KBM-7 (cell line): ENCODE results near the gene COL4A1.
A peak's percentile ranks its signal among the peaks of the same experiment; 100 is the strongest.

Source experiments
- DNase-seq: peaks from one replicate; pipeline ENCODE4 v3.0.0-alpha.2; 2015
- in situ Hi-C: fragments of 300-500 bp; cut with MboI; formaldehyde crosslinking; loops from 2 replicates; pipeline ENCODE4 v1.14.3; 2020; ENCODE audit warnings: low sequenced_read_pairs, low pct_unique_long_range_greater_than_20kb, mixed read lengths

The COL4A1 gene

DNA sequence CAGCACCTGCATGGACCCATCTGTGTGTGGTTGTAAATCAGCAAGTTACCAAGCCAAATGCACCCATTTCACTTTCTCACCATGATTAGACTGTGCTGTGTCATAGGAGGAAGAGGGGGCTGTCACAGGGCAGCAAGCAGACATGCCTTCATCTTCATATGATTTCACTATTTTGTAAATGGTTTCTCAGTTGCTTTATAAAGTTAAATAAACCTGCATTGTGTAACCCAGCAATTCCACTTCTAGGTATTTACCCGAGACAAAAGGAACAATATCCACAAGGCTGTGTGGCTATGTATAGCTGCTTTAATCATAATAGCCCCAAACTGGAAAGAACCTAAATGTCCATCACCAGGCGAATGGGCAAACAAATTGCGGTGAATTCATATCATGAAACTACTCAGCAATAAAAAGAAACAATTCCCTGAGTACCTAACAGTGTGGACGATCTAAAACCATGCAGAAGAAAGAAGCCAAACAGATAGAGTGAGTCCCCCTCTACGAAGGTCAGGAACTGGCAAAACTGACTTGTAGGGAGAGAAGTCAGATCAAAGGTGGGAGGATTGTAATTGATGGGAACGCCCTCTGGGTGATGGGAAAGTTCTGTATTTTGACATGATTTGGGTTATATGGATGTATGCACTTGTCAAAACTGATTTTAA lies 185.4 kb downstream of the COL4A1 start:
- in situ Hi-C loops, result loop anchor here (25.0 kb wide), 2 partner anchors 959 to 1159 kb away; no protein-coding TSS in a partner anchor
- DNase-seq, result no peak

GRCh38 chr13:110119935-110120905 lies 186.7 kb downstream of the COL4A1 start:
- in situ Hi-C loops, result loop anchor here (25.0 kb wide), 2 partner anchors 958 to 1158 kb away; no protein-coding TSS in a partner anchor
- DNase-seq, result no peak

GRCh38 chr13:110118106-110118505 lies 188.9 kb downstream of the COL4A1 start:
- in situ Hi-C loops, result loop anchor here (25.0 kb wide), 2 partner anchors 956 to 1156 kb away; no protein-coding TSS in a partner anchor
- DNase-seq, result no peak

DNA sequence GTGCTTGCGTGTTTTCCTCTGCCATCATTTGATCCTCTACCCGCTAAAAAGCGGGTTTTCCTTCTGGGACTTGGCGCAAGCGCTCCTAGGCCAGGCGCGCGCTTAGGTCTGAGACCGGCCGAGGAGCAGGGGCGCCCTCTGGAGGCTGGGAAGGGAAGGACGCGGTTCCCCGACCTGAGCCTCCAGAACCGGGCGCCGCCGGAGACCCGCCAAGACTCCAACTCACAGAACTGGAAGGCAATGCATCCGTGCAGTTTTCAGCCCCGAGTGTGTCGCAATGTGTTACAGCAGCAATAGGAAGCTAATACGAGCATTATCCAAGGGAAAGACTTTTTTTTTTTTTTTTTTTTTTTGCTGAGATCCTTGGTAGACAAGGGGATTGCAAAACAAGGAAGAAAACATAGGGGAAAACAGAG lies 190.9 kb downstream of the COL4A1 start:
- DNase-seq, result peak; percentile 77
- in situ Hi-C loops, result loop anchor here (25.0 kb wide), 2 partner anchors 954 to 1154 kb away; no protein-coding TSS in a partner anchor

DNA sequence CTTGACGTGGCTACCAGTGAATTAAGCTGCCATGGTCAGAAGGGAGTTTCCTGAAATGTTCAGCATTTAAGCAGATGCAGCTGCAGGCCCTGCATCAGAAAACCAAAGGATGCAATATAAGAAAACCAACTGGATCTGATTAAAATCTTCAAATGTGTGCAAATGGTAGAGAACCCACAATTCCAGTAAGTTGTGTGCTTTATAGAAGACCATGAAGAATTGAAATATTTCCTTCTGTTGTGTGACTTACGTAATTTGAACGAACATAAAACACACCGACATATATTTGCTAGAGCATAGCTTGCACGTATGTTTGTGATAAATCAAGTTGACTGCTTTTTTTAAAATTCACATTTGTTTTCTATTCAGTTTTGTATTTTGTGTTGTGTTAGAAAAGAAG lies 191.4 kb downstream of the COL4A1 start:
- in situ Hi-C loops, result loop anchor here (25.0 kb wide), 2 partner anchors 953 to 1153 kb away; no protein-coding TSS in a partner anchor
- no peak for DNase-seq

DNA sequence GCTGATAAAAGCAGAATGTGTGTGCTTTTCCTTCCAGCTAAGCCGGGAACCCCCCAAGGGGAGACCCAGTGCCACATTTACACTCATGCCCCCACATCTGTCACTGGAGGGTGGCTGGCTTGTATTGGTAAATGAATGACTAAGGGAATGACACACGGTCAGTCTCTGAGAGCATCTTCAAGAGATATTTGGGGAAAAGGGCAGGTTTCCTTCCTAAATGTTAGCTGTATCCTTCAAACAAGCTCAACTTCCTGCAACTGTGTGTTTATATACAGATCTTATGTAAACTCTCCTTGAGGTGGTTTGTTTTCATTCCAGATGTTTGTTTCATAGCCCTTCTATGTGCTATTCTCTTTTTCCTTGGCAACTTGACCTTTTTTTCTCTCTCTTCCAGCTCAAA lies 192.6 kb downstream of the COL4A1 start:
- in situ Hi-C loops, result loop anchor here (25.0 kb wide), 2 partner anchors 952 to 1152 kb away; no protein-coding TSS in a partner anchor
- no peak for DNase-seq

DNA sequence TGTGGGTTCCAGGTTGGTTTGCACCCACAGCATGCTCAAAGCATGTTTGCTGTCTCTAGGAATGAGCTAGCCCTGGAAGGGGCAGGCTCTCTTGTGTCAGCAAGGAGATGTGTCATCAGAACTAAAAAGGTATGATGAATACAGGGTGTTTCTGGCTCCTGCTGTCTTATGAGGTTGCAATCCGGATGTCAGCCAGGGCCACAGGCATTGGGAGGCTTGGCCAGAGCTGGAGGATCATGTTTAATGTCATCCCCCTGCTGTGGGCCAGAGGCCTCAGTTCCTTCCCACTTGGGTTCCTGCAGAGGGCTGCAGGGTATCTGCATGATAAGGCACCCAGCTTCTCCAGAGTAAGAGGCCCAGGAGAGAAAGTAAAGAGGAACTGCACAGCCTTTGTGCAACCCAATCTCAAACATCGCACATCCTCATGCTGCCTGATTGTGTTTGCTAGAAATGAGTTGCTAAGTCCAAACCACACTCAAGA lies 193.6 kb downstream of the COL4A1 start:
- DNase-seq, result peak; percentile 15
- in situ Hi-C loops, result loop anchor here (25.0 kb wide), 2 partner anchors 951 to 1151 kb away; no protein-coding TSS in a partner anchor

DNA sequence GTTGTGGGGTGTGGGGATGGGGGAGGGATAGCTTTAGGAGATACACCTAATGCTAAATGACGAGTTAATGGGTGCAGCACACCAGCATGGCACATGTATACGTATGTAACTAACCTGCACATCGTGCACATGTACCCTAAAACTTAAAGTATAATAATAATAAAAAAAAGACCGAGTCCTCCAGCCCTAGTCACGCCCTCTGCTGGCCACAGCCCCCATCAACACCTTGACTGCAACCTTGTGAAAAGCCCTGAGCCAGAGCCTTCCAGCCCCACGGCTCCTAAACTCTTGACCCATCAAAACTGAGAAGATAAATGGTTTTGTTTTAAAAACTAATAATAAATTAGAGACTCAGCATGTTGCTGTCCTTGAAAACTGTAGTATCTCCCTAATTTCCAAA lies 194.6 kb downstream of the COL4A1 start:
- DNase-seq, result peak; percentile 7
- in situ Hi-C loops, result loop anchor here (25.0 kb wide), 2 partner anchors 950 to 1150 kb away; no protein-coding TSS in a partner anchor

DNA sequence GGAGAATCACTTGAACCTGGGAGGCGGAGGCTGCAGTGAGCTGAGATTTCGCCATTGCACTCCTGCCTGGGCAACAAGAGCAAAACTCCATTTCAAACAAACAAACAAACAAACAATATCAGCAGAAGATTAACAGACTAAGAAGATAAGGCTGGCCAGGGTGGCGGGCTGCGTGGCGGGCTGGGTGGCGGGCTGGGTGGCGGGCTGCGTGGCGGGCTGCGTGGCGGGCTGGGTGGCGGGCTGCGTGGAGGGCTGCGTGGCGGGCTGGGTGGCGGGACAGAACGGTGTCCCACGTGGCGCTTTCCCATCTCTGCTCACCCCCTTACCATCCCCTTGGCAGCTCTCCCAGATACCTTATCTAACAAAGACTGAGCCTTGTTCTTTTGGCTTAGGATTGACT lies 196.2 kb downstream of the COL4A1 start:
- in situ Hi-C loops, result loop anchor here (25.0 kb wide), 2 partner anchors 948 to 1148 kb away; no protein-coding TSS in a partner anchor

DNA sequence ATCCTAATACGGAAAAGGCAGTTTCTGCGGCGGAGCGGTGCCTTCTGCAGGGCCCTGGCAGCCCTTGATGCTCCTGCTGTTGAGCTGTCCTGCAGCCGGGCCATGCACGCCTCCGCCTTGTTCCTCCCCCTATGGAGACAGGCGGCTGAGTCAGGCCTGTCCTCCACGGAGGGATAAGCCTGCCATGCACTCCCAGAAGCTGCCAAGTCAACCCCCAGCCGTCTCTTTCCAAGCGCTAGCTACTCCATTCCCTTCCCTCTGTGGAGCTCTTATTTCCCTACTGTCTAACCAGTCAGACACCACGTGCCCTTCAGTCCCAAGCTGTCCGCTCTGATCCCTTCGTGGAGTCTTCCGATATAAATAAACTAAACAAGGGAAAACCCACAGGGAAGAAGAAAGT lies 197.0 kb downstream of the COL4A1 start:
- DNase-seq, result no peak
- in situ Hi-C loops, result loop anchor here (25.0 kb wide), 2 partner anchors 948 to 1148 kb away; no protein-coding TSS in a partner anchor

More for the DNA sequence above, 196.2 kb downstream of the COL4A1 start:
- no peak for DNase-seq

- in situ Hi-C loops, result loop anchor here (25.0 kb wide), 2 partner anchors 947 to 1147 kb away; no protein-coding TSS in a partner anchor
- DNase-seq, result no peak
Observed at GRCh38 chr13:110109140-110109783, 197.7 kb downstream of the COL4A1 start.

- peak; percentile 47 for DNase-seq
- in situ Hi-C loops, result loop anchor here (25.0 kb wide), 2 partner anchors 946 to 1146 kb away; no protein-coding TSS in a partner anchor
Observed at GRCh38 chr13:110108348-110109139, 198.4 kb downstream of the COL4A1 start.

DNA sequence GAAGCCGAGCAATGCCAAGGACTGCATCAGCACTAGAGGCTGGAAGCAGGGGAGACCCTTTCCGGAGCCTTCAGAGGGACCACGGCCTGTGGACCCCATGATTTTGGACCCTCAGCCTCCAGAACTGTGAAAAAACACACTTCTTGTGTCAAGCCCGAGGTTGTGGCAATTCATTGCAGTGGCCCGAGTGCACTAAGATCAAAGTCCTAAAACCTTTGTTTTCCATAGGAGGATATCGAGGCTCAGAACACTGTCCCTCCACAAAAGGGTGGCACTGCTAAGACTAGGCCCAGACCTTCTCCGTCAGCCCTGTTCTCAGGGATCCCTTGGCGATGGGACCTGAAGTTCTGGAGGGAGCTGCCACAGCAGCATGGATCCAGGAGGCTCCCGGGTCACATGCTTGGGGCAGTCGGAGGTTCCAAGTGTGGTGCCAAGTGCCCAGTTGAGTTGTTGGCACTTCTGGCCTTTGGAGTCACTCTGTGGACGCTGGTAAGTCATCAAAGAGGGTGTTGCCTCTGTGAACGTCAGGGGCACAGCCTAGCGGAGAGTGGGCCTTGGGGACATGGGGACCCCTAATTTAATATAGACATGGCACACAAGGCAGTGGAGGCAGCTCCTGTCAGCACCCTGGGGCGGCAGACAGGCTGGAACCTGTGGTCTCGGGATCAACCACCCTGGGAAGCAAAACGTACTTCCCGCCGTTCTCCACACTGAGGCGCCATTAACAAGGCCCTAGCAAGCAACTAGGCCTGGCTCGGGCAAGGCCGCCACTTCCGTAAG lies 199.2 kb downstream of the COL4A1 start:
- DNase-seq, result peak; percentile 6
- in situ Hi-C loops, result loop anchor here (25.0 kb wide), 2 partner anchors 945 to 1145 kb away; no protein-coding TSS in a partner anchor

- in situ Hi-C loops, result loop anchor here (25.0 kb wide), 2 partner anchors 944 to 1144 kb away; no protein-coding TSS in a partner anchor
- peak; percentile 8 for DNase-seq
Observed at GRCh38 chr13:110106726-110107125, 200.2 kb downstream of the COL4A1 start.

DNA sequence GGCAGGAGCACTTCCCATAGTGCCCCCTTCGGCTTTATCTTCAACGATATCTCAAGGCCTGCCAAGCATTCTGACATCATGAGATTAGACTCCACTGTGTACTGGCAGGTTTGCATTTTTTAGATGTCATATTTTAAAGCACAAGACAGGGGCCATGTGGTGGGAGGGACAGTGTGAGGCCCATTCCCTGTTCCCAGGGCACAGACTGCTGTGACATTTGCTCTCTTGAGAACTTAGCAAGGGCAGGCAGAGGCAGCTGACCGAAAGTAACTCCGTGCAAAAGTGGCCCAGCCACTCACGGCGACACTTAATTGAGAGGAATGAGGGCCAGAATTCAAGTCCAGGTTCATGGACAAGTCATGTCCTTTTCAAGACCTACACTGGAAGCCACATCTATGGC lies 201.8 kb downstream of the COL4A1 start:
- DNase-seq, result no peak
- in situ Hi-C loops, result loop anchor here (25.0 kb wide), 2 partner anchors 943 to 1143 kb away; no protein-coding TSS in a partner anchor

- DNase-seq, result no peak
- in situ Hi-C loops, result loop anchor here (25.0 kb wide), 2 partner anchors 941 to 1141 kb away; no protein-coding TSS in a partner anchor
Observed at GRCh38 chr13:110103534-110103933, 203.4 kb downstream of the COL4A1 start.

DNA sequence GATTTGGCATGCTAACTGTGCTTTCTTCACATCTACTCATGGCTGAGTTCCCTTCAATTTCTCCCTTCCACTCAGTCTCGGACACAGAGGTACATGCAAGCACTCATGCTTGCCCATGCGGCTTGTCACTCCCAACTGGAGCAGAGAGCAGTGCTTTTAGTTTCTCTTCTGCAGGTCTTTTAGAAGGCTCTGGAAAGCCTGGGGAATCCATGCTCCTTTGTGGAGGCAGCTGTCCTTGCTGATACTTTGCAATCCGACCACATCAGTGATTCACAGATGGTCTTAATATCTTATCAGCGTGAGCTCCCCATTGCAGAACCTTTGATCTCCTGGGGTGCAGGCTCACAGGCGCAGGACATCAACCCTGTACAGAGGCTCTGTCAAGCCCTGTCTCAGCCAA lies 203.9 kb downstream of the COL4A1 start:
- no peak for DNase-seq

More for the DNA sequence above, 203.9 kb downstream of the COL4A1 start:
- in situ Hi-C loops, result loop anchor here (25.0 kb wide), 2 partner anchors 941 to 1141 kb away; no protein-coding TSS in a partner anchor
